Measurements from ENCODE around the gene RPUSD4.

DNA sequence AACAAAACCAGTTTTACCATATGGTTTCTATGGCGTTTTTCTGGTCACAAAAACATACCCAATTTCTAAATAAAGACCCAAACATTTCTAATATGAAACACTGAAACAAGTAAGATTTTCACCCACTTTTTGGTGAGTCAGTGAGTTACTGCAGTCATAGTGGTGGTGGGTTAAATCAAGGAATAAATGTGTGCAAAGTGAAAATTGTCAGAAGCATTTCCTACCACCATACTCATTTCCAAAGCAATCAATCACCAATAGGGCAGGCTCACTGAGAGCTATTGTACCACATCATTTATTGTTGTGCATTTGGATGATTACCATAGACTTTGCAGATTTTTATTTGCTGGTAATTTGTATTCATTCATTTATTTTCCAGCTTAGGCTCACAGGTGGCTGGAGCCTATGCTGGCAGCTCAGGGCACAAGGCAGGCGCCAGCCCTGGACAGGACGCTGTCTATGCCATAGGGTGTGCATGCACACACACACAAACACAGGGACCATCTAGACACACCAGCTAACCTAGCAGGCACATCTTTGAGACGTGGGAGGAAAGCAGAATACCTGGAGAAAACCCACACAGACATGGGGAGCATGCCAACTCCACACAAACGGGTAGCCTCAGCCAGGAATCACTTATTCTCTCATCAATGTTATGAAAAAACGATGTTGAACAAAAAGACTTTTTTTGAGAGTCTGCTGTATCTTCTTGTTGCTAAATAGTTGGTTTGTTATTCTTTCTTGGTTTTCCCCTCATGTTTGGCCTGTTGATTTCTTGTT lies 5.3 kb upstream of the RPUSD4 start:
- no peak for TF ChIP-seq POLR2AphosphoS5 (IDR thresholded peaks at IDR 0.05; ENCODE audit: insufficient read depth in 1 of 2, low read depth in 1 of 2)
- TF ChIP-seq, protein P1, sequence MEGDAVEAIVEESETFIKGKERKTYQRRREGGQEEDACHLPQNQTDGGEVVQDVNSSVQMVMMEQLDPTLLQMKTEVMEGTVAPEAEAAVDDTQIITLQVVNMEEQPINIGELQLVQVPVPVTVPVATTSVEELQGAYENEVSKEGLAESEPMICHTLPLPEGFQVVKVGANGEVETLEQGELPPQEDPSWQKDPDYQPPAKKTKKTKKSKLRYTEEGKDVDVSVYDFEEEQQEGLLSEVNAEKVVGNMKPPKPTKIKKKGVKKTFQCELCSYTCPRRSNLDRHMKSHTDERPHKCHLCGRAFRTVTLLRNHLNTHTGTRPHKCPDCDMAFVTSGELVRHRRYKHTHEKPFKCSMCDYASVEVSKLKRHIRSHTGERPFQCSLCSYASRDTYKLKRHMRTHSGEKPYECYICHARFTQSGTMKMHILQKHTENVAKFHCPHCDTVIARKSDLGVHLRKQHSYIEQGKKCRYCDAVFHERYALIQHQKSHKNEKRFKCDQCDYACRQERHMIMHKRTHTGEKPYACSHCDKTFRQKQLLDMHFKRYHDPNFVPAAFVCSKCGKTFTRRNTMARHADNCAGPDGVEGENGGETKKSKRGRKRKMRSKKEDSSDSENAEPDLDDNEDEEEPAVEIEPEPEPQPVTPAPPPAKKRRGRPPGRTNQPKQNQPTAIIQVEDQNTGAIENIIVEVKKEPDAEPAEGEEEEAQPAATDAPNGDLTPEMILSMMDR (IDR thresholded peaks at IDR 0.05) = no peak
- no peak for TF ChIP-seq POLR2A (IDR thresholded peaks at IDR 0.05)

Measured in vagina (tissue), 2 donors.